DMS114 treated with DMSO at 0.1 percent for 48 hours (cell line): Measurements from ENCODE around the gene PABPN1.

Experiments used
- DNase-seq: peaks from one replicate; lab custom pipeline; 2025; ENCODE audit not compliant: unreplicated experiment; lab: John Stamatoyannopoulos, UW

PABPN1 gene

DNA sequence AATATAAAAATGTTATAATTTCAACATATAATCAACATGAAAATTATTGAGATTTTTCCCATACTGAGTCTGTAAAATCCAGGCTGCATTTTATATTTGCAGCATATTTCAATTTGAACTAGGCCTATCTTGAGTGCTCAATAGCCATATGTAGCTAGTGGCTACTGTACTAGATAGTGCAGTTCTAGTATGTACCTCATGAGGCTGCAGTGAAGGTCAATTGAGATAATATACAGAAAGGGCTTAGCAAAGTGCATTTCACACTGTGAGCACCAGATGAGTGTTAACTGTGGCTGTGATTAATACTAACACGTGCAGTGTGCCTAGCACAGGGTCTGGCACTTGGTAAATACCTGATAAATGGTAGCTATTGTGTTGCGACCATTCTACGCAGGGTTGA is 36.8 kb downstream of the PABPN1 start:
- DNase-seq = no peak

DNA sequence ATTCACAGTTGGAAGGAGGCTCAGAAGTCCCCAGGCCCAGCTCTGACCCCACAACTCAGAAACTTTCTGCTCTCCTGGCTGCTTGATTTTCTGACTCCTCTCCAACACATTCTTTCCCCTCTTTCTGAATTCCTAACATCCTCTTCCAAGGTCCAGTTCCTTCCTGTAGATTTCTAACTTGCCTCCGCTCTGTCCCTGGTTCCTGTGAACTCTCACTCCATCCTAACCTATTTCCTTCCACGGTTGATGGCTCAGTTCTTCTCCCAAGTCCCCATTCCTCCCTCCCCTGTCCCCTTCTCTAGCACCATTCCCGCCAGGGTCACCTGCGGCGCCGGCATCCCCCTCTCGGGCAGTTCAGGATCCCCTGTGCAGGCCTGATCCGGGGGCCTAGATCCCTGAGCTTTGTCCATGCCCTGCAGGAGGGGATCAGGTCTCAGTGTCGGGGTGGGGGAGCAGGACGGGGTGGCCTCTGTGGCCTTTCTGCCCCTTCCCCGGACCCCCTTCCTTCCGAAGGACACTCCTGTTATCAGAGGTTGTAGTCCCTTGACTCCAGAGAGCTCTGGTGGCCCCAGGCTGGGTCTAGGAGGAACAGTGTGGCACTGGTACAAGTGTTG is 37.4 kb downstream of the PABPN1 start:
- no peak for DNase-seq

DNA sequence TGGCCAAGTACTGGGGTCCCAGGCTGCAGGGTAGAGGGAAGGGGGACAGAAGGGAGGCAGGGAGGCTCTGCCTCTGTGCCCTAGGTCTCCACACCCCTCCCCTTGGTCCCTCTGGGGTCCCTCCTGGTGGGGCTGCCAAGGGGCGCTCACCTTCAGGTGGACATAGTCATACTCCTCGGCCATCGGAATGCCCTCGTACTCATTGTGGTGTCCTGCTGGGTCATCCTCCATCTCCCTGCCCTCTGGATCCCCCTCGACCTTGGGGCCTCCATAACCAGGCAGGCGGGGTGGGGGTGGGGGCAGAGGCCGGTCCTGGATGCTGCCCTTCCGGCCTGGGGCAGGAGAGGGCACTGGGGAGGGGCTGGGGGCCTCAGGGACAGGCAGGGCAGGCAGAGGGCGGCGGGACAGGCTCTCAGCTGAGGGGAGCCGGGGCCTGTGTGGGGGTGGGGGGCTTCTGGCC is 37.9 kb downstream of the PABPN1 start:
- no peak for DNase-seq

DNA sequence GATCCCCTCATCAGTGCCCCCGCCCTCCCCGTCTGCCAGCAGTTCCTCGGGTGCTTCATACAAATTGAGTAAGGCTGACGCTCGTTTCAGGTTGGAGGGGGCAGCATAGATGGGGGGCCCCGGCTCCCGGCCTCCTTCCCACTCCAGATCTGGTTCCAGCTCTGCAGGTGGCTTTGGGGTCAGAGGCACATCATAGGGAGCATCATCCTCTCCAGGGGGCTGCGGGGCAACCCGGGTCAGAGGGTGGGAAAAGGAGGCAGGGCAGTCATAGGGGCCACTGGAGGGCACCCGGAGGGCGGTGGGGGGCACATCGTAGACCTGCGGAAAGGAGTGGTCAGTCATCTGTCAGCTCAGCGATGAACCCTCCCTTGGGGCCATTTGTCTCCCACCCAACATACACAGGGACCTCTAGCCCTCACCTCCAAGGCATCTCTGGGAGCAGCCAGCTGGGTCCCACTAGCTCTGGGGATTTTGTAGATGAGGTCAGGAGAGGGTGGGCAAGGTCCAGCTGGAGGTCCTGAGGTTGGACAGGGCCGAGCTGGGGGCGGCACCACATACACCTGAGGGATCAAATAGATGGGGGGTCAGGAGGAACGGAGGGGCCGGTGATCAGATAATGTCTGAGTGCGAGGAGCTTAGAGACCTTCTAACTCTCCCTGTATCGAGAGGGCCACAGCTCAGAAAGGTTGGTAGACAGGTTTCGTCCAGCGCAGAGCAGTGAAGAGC is 38.6 kb downstream of the PABPN1 start:
- no peak for DNase-seq

DNA sequence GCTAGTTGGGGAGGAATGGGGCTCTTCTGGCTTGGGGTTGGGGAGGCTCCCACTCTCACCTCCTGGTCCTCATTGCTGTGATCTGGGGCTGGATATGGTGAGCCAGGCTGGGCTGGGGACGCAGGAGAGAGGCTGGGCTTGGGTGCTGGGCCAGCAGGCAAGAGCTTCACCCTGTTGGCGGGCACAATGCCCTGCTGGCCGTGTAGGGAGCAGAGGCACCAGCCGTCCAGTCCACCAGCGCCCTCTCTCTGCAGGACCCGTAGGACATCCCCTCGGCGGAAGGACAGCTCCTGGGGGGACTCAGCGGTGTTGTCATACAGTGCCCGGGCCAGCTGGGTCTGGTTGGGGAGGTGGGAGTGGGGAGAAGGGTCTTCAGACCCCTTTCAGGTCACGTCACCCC is 39.2 kb downstream of the PABPN1 start:
- no peak for DNase-seq

DNA sequence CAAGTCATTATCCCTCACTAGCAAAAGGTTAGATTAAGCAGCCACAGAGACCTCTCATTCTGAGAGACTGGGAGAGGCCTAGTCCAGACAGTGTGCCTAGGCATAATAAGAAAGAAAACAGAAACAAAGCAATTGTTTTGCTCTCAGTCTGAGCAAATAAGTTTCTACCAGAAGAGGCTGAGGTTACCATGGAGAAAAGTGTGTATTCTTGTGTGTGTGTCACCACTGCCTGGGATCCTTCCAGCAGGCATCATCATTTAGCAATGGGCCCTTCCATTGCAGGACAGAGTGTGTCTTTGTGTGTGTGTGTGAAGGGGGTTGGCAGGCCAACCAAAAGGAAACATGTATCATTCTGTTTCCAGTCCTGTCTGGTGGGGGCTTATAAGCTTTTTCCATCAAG is 40.1 kb downstream of the PABPN1 start:
- no peak for DNase-seq

DNA sequence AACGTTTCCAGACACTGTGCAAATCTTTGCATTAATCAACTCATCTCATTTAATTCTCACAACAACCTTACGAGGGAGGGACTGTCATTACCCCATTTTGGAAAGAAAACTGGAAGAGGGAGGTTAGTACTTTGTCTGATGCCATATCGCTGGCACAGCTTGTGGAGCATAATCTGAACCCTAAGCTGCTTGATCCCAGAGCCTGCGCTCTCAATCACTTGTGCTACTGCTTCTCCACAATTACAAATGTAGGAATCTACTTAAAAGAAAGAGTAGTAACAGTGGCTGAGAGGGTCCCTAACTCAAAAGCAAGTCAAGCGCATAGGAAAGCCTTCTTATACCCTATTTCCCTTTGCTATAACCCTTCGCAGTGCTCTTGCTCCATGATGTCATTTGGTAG is 40.5 kb downstream of the PABPN1 start:
- DNase-seq = no peak

DNA sequence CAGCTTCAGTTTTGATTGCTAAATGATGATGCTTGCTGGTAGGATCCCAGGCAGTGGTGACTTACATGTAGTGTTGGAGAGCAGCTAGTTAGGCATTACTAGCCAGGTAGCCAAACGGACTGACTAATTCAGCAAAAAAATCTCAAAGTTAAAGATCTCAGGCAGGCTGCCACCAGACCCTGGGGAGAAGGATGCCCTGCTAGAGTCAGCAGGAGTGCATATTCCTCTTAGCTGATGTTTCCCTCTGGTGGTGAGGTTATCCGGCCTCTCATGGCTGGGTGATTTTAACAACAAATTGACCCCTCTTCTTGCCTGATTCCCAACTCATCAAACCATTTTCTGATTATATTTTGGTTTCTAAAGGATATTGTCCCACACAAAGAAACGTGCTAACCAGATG is 40.9 kb downstream of the PABPN1 start:
- no peak for DNase-seq

DNA sequence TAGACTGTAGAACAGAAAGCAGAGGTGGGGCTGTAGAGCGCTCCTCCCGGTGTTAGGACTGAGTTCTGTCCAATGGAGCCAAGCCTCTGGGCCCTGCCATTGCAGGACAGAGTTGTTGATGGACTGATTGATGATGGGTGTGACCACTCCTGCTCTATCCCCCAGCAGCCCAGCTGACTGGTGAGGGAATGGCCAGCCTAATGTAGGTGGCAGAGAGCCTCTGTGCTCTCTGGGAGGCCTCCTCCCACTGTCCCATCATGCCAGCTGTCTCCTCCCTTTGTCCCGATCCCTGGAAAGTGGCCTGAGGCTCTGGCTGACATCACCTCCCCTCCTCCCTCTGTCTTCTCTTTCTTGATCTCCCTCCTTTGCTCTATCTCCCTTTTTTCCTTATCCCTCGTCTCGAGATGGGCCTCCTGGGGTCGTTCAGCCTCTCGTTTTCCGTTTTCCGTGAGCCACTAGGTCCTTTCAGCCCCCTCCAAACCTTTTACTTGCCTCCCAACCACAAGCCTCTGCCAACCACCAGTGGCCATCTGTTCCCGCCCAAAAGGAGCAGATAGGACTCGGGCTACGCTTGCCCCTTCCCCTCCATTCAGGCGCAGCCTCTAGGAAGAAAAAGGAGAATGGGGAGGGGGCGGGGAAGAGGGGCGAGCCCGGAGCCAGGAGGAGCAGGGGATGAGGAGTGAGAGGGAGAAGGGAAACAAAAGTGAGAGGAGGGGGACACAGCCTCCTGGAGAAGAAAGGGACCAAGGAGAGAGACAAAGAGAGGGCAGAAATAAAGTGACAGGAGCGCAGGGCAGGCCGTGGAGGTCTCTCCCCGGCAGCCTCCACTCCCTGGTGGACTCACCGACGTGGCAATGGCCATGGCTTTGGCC is 43.1 kb downstream of the PABPN1 start:
- no peak for DNase-seq

DNA sequence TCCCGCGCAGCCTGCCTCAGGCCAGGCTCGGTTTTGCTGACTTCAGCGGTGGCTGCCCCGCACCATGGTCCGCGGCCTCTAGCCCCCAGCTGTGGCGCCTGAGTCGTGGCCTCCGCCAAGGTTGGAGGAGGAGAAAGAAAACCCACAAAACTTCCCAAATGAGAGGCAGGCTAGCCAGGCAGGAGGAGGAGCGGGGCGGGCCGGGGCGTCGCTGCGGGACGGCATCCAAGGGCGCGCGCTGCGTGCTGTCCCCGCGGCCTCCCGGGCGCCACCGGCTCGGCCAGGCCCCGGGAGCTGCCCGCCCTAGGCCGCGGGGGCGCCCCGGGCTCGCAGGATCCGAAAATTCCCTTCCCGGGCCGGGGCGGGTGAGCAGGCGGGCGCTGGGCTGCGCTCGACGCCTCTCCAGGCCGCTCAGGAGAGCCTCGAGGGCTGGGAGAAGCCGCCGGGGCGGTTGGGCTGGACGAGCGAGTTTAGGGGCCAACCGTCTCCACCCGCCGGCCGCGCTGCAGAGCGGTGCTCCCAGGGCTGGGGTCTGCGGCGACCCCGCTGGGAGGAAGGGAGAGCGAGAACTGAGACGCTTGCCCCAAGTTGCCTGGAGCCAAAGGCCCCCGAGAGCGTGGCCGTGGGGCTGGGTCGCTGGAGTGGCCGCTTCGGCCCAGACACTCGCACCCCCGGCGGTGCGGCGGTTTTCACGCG is 43.9 kb downstream of the PABPN1 start, which contains the start of gene EFS:
Gene EFS, minus strand, starts transcription at position 137 of the 696 bp plus-strand sequence. CDS start 147 bp downstream, outside the sequence.
- DNase-seq = no peak

DNA sequence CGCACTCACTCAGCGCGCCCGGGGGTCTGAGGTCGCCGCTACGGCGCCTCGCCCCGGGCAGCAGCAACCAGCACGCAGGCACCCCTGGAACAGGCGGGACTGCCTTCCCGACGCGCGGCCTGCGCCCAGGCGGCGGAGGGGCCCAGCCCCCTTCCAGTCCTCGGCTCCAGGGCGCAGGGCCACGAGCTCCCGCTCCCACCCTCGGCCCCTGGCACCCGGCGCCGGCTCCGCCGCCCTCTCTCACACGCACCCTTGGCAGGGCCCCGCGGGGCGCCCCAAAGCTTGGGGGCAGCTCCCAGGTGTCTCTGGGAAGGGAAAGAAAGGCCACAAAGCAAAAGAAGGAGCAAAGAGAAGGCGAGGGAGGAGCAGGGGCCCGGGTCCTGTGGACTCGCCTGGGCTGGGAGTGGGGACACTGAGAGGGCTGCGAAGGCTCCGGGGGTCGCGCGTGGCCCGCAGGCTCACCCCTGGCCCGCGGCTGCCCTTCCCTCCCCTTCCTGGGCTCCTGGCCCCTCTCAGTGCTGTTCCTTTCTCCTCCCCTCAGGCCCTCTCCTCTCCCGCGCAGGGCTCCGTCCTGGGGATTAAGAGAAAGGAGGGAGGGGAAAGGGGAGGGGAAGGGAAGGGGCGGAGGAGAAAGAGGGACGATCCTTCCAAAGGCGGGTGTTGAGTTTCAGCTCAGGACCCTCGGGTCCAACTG is 44.6 kb downstream of the PABPN1 start:
- DNase-seq = no peak

DNA sequence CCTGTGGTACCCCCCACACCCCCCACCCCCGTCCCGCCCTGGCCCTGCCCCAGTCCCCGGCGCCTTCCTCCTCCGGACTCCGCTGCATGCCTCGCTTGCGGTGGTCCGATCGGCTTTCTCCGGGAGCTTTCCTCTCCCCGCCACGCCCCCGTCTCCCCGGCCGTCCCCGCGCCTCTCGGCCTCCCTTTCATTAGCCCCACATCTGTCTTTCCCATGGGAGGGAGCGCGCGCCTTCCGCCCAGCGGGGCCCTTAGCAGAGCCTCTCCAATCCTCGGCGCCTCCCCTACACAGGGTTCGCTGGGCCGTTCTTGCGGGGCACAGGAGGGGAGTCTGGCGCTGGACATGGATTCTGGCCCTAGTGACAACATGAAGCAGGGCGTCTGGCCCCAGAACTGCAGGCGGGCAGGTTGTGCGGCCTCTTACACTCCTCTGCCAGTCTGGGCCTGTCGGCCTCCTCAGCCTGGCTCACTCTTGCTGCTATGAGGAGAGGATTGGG is 45.2 kb downstream of the PABPN1 start:
- no peak for DNase-seq

DNA sequence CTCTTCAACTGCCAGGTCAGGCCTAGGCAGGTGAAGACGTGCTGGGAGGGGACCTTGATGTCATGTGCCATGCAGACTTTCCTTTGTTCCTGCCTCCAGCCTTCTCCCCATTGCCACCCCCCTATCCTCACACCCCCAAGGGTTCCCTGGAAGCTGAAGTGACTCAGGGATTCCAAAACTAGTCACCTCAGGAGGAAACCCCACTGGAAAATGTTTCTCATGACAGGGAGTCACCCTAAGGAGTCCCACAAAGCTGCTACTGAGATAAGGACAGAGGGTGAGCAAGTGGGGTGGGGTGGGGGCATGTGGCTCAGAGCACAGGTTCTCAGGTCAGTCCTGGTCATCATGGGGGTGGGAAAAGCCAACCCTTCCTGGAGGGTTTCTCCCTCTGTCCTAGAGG is 49.0 kb downstream of the PABPN1 start:
- DNase-seq = no peak

DNA sequence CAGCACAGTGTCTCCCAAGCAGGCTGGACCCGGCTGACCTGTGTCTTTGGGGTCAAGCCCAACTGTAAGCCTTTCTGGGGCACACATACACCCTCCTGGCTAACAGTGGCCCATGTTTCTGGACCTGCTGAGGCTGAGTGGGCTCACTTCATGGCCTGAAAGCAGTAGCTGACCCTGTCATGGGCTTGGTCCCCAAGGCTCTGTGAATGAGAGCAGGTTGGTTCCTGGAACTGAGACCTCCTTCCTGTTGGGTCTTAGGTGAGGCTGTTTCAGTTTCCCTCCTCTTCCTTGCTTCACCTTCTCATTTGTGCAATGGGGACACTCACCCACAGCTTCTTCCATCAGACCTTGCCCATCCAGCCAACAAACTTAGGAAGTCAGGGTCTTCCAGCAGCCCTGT is 50.6 kb downstream of the PABPN1 start:
- DNase-seq = no peak

DNA sequence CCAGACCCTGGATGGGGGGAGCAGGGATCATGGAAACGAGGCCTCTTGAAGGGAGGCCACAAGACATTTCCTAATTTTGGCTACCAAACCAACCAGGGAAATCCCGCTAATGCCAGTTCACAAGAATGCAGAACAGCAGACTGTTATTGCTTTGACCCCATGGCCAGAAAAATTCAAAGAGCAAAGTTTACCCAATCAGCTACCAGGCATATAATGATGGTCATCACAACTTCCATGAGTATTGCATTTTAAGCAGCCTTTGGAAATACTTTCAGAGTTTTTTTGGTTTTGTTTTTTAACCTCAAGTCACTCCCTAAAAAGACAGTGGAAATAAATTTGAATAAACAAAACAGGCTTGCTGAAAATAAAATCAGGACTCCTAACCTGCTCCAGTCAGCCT is 51.3 kb downstream of the PABPN1 start, which contains the start of gene IL25:
Gene IL25, plus strand, starts transcription at position 301 of the 400 bp plus-strand sequence.
- DNase-seq = no peak

DNA sequence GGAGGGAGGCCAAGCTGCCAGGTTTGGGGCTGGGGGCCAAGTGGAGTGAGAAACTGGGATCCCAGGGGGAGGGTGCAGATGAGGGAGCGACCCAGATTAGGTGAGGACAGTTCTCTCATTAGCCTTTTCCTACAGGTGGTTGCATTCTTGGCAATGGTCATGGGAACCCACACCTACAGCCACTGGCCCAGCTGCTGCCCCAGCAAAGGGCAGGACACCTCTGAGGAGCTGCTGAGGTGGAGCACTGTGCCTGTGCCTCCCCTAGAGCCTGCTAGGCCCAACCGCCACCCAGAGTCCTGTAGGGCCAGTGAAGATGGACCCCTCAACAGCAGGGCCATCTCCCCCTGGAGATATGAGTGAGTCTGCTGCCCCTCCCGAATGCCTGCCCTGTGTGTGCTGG is 51.8 kb downstream of the PABPN1 start:
- no peak for DNase-seq
